ENCODE data around the gene DNAJC24.

The DNAJC24 gene

GRCh38 chr11:31415435-31415834 lies 45.8 kb downstream of the DNAJC24 start:
- no peak for DNase-seq (ENCODE audit: low read depth)

- DNase-seq (ENCODE audit: low read depth): no peak
Observed at GRCh38 chr11:31417357-31417756, 47.7 kb downstream of the DNAJC24 start.

- DNase-seq (ENCODE audit: low read depth): no peak
Observed at GRCh38 chr11:31417816-31418215, 48.2 kb downstream of the DNAJC24 start.

- no peak for DNase-seq (ENCODE audit: low read depth)
Observed at GRCh38 chr11:31419138-31419537, 49.5 kb downstream of the DNAJC24 start.

- DNase-seq (ENCODE audit: low read depth): no peak
Observed at GRCh38 chr11:31419669-31420068, 50.0 kb downstream of the DNAJC24 start.

- DNase-seq (ENCODE audit: low read depth): no peak
Observed at GRCh38 chr11:31421820-31422219, 52.2 kb downstream of the DNAJC24 start.

- DNase-seq (ENCODE audit: low read depth): no peak
Observed at GRCh38 chr11:31422703-31423102, 53.0 kb downstream of the DNAJC24 start.

- DNase-seq (ENCODE audit: low read depth): no peak
Observed at GRCh38 chr11:31424652-31425051, 55.0 kb downstream of the DNAJC24 start.

GRCh38 chr11:31433851-31434250 lies 64.2 kb downstream of the DNAJC24 start:
- DNase-seq (ENCODE audit: low read depth): no peak

- no peak for DNase-seq (ENCODE audit: low read depth)
Observed at GRCh38 chr11:31437742-31438435, 68.2 kb downstream of the DNAJC24 start.

- no peak for DNase-seq (ENCODE audit: low read depth)
Observed at GRCh38 chr11:31441296-31441695, 71.6 kb downstream of the DNAJC24 start.

GRCh38 chr11:31442086-31442485 lies 72.4 kb downstream of the DNAJC24 start:
- DNase-seq (ENCODE audit: low read depth): no peak

- DNase-seq (ENCODE audit: low read depth): no peak
Observed at GRCh38 chr11:31443802-31444201, 74.1 kb downstream of the DNAJC24 start.

GRCh38 chr11:31445621-31446020 lies 76.0 kb downstream of the DNAJC24 start:
- DNase-seq (ENCODE audit: low read depth): no peak

GRCh38 chr11:31449040-31449439 lies 79.4 kb downstream of the DNAJC24 start:
- no peak for DNase-seq (ENCODE audit: low read depth)

- no peak for DNase-seq (ENCODE audit: low read depth)
Observed at GRCh38 chr11:31450841-31451240, 81.2 kb downstream of the DNAJC24 start.

GRCh38 chr11:31455177-31455576 lies 85.5 kb downstream of the DNAJC24 start:
- DNase-seq (ENCODE audit: low read depth): no peak

GRCh38 chr11:31464436-31464835 lies 94.8 kb downstream of the DNAJC24 start:
- DNase-seq (ENCODE audit: low read depth): no peak

GRCh38 chr11:31474083-31474482 lies 104.4 kb downstream of the DNAJC24 start:
- DNase-seq (ENCODE audit: low read depth): no peak

GRCh38 chr11:31477528-31478222 lies 108.0 kb downstream of the DNAJC24 start:
- DNase-seq (ENCODE audit: low read depth): no peak

GRCh38 chr11:31478223-31478590 lies 108.5 kb downstream of the DNAJC24 start:
- no peak for DNase-seq (ENCODE audit: low read depth)

- DNase-seq (ENCODE audit: low read depth): no peak
Observed at GRCh38 chr11:31479066-31479465, 109.4 kb downstream of the DNAJC24 start.

- no peak for DNase-seq (ENCODE audit: low read depth)
Observed at GRCh38 chr11:31480930-31481329, 111.3 kb downstream of the DNAJC24 start.

Data from stimulated activated CD8-positive, alpha-beta memory T cell treated with anti-CD3 and anti-CD28 coated beads, Interleukin-7, amount 100 ng/mL, for 24 hours (primary cell).